Fibroblast of lung (primary cell): ENCODE results near the gene NID1. TPM values are rescaled to one million over a fixed set of nuclear protein-coding genes. Genes with fewer than 3 reads are reported as not detected.

Experiments
- DNase-seq, 2 donors: peaks; one replicate each; pipeline versions ENCODE4 v3.0.0 to v3.0.0-alpha.2; 2010; ENCODE audit warnings: low read depth in 2 of 2
- H2AFZ ChIP-seq: 2 replicates; pipeline ENCODE4 v1.5.1; 2012; ENCODE audit warnings: low read length, control low read depth, inconsistent platforms
- H3K27ac ChIP-seq: 2 replicates; pipeline ENCODE4 v1.5.1; 2011; ENCODE audit warnings: low read length, control low read depth; ENCODE audit not compliant: insufficient read depth
- H3K27me3 ChIP-seq: 2 replicates; pipeline ENCODE4 v1.5.1; 2011; ENCODE audit warnings: mild to moderate bottlenecking, low read length; ENCODE audit not compliant: control insufficient read depth, insufficient read depth
- H3K36me3 ChIP-seq: 2 replicates; pipeline ENCODE4 v1.5.1; 2011; ENCODE audit warnings: low read length; ENCODE audit not compliant: control insufficient read depth, insufficient read depth
- H3K4me1 ChIP-seq: 2 replicates; pipeline ENCODE4 v1.5.1; 2011; ENCODE audit warnings: low read length; ENCODE audit not compliant: control insufficient read depth, insufficient read depth; ENCODE audit errors: extremely low read depth
- H3K4me2 ChIP-seq: 2 replicates; pipeline ENCODE4 v1.5.1; 2011; ENCODE audit warnings: low read length, control low read depth; ENCODE audit not compliant: insufficient read depth; ENCODE audit errors: extremely low read depth
- H3K4me3 ChIP-seq, 4 experiments: fragments of 200-600 bp in 1 of 4; sonication (generic) in 1 of 4; replicated peaks in 1 of 4; 2 replicates each; pipeline ENCODE4 v1.5.1; 2011 to 2016; ENCODE audit warnings: low read length in 4 of 4, low read depth in 3 of 4, mild to moderate bottlenecking in 3 of 4, control low read depth in 2 of 4, inconsistent platforms in 1 of 4, mixed read lengths in 1 of 4; ENCODE audit not compliant: insufficient read depth in 1 of 4; ENCODE audit errors: control extremely low read depth in 1 of 4
- H3K79me2 ChIP-seq: 2 replicates; pipeline ENCODE4 v1.5.1; 2012; ENCODE audit warnings: mild to moderate bottlenecking, low read length, inconsistent platforms; ENCODE audit not compliant: control insufficient read depth, insufficient read depth
- H3K9ac ChIP-seq: 2 replicates; pipeline ENCODE4 v1.5.1; 2011; ENCODE audit warnings: mild to moderate bottlenecking, low read length, control low read depth; ENCODE audit not compliant: insufficient read depth
- H3K9me3 ChIP-seq: 2 replicates; pipeline ENCODE4 v1.5.1; 2012; ENCODE audit warnings: low read depth, low read length; ENCODE audit not compliant: control insufficient read depth, insufficient read depth
- H4K20me1 ChIP-seq: 2 replicates; pipeline ENCODE4 v1.5.1; 2011; ENCODE audit warnings: low read length; ENCODE audit not compliant: control insufficient read depth, insufficient read depth; ENCODE audit errors: extremely low read depth
- EZH2 ChIP-seq: IDR thresholded peaks from 2 replicates; pipeline ENCODE4 v1.5.1; 2012; ENCODE audit warnings: low read length, control low read depth, mild to moderate bottlenecking; ENCODE audit errors: missing control alignments
- polyA plus RNA-seq, 2 donors: library from polyadenylated mRNA; depleted of rRNA in 1 of 2; stranded (reverse) in 1 of 2; unstranded in 1 of 2; fragments of >200 nt; gene quantifications; 2 replicates each; pipeline ENCODE4 v1.2.1, GENCODE V29; 2011 to 2012; ENCODE audit warnings: missing spikeins in 1 of 2
- total RNA-seq: library from RNA; depleted of rRNA; stranded (reverse); fragments of >200 nt; gene quantifications from 2 replicates; pipeline ENCODE4 v1.2.1, GENCODE V29; 2014
- TF ChIP-seq, protein P1 (sequence below), 2 donors: IDR thresholded peaks in 1 of 2; conservative IDR thresholded peaks in 1 of 2; 1 replicate in 1 of 2; 2 replicates in 1 of 2; pipeline ENCODE4 v1.5.1; 2011 to 2012; ENCODE audit warnings: low read length in 2 of 2, control low read depth in 1 of 2, inconsistent platforms in 1 of 2, low read depth in 1 of 2, mild to moderate bottlenecking in 1 of 2

The NID1 gene
- total and polyA plus RNA-seq, 2 donors (not counting 1 experiment from before 2014, with no cell fraction given), result 29.1 to 152 TPM

GRCh38 chr1:236002572-236002971, 62.3 kb downstream of the NID1 start:
- no peak overlapping the region for H3K27ac ChIP-seq
- H3K27me3 ChIP-seq, result no peaks in the 10 kb centered on the region
- H3K36me3 ChIP-seq, result peaks cover 2% of the 10 kb centered on the region
- no peak for DNase-seq
- no peak overlapping the region for H3K4me2 ChIP-seq
- H3K4me3 ChIP-seq, result no peak overlapping the region
- H3K4me1 ChIP-seq, result peaks cover 6% of the 10 kb centered on the region
- H2AFZ ChIP-seq, result no peak overlapping the region
- no peaks in the 10 kb centered on the region for H3K79me2 ChIP-seq
- H3K9me3 ChIP-seq, result no peaks in the 10 kb centered on the region
- no peaks in the 10 kb centered on the region for H4K20me1 ChIP-seq
- TF ChIP-seq, protein P1, sequence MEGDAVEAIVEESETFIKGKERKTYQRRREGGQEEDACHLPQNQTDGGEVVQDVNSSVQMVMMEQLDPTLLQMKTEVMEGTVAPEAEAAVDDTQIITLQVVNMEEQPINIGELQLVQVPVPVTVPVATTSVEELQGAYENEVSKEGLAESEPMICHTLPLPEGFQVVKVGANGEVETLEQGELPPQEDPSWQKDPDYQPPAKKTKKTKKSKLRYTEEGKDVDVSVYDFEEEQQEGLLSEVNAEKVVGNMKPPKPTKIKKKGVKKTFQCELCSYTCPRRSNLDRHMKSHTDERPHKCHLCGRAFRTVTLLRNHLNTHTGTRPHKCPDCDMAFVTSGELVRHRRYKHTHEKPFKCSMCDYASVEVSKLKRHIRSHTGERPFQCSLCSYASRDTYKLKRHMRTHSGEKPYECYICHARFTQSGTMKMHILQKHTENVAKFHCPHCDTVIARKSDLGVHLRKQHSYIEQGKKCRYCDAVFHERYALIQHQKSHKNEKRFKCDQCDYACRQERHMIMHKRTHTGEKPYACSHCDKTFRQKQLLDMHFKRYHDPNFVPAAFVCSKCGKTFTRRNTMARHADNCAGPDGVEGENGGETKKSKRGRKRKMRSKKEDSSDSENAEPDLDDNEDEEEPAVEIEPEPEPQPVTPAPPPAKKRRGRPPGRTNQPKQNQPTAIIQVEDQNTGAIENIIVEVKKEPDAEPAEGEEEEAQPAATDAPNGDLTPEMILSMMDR (conservative IDR thresholded peaks at IDR 0.05 in 1 of 2, IDR thresholded peaks at IDR 0.05 in 1 of 2; ENCODE audit: low read depth in 1 of 2, low read length in 2 of 2), result no peak
- no peak for TF ChIP-seq EZH2
- H3K9ac ChIP-seq, result no peak overlapping the region

DNA sequence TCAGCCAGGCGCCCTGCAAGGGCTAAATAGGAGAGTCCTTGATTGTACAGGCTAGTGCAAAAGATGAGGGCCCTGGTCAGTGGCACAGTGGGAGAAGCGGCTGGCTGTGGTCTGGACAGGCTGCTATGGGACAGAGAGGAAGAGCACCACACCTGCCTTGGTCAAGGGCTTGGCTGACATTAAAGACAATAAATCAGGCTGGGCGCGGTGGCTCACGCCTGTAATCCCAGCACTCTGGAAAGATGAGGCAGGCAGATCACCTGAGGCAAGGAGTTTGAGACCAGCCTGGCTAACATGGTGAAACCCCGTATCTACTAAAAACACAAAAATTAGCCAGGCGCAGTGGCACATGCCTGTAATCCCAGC, 62.9 kb downstream of the NID1 start:
- Histone ChIP-seq H3K4me1 (peaks cover 6% of the 10 kb centered on the region), H3K79me2 (no peaks in the 10 kb centered on the region), H3K36me3 (peaks cover 2% of the 10 kb centered on the region), H3K4me2 (no peak overlapping the region), H3K27ac (no peak overlapping the region), H3K27me3 (no peaks in the 10 kb centered on the region), H4K20me1 (no peaks in the 10 kb centered on the region), H3K9ac (no peak overlapping the region), H2AFZ (no peak overlapping the region), H3K4me3 (no peak overlapping the region), H3K9me3 (no peaks in the 10 kb centered on the region)
- DNase-seq, result no peak
- TF ChIP-seq, protein P1 (conservative IDR thresholded peaks at IDR 0.05 in 1 of 2, IDR thresholded peaks at IDR 0.05 in 1 of 2; ENCODE audit: low read depth in 1 of 2, low read length in 2 of 2), result no peak
- TF ChIP-seq EZH2, result no peak

- Histone ChIP-seq H2AFZ (no peak overlapping the region), H3K79me2 (no peaks in the 10 kb centered on the region), H3K4me1 (peaks cover 6% of the 10 kb centered on the region), H3K4me2 (no peak overlapping the region), H3K36me3 (peaks cover 5% of the 10 kb centered on the region), H4K20me1 (no peaks in the 10 kb centered on the region), H3K4me3 (no peak overlapping the region), H3K9me3 (no peaks in the 10 kb centered on the region), H3K9ac (no peak overlapping the region), H3K27ac (no peak overlapping the region), H3K27me3 (no peaks in the 10 kb centered on the region)
- no peak for TF ChIP-seq EZH2
- TF ChIP-seq, protein P1 (conservative IDR thresholded peaks at IDR 0.05 in 1 of 2, IDR thresholded peaks at IDR 0.05 in 1 of 2; ENCODE audit: low read depth in 1 of 2, low read length in 2 of 2), result no peak
- no peak for DNase-seq
These were observed 64.1 kb downstream of the NID1 start for GRCh38 chr1:236000781-236001180.
